Calu3 (cell line): ENCODE data around the gene WASF2. TPM values are rescaled to one million over a fixed set of nuclear protein-coding genes. Genes with fewer than 3 reads are reported as not detected.

Experiments
- BruUV-seq: library from RNA; stranded (reverse); fragments of 400-500 nt; replicated peaks from 2 replicates; lab custom pipeline; 2021; lab: Mats Ljungman, UMichigan
- CTCF ChIA-PET: fragments of 300-600 bp; sonication (Branson Sonifier 250); formaldehyde crosslinking; loops from one replicate; lab custom pipeline; 2022; ENCODE audit warnings: antibody characterized with exemption; lab: Charles Lee
- DNase-seq: peaks from one replicate; pipeline ENCODE4 v3.0.0; 2022
- H3K27ac Mint-ChIP-seq: one replicate; pipeline ENCODE4 v1.8.0; 2022; ENCODE audit warnings: mixed read lengths; ENCODE audit not compliant: unreplicated experiment
- H3K27me3 Mint-ChIP-seq: one replicate; pipeline ENCODE4 v1.8.0; 2022; ENCODE audit warnings: mixed read lengths; ENCODE audit not compliant: unreplicated experiment
- H3K36me3 Mint-ChIP-seq: one replicate; pipeline ENCODE4 v1.8.0; 2022; ENCODE audit warnings: mild to moderate bottlenecking, moderate library complexity, mixed read lengths; ENCODE audit not compliant: insufficient read depth, unreplicated experiment
- H3K4me1 Mint-ChIP-seq: one replicate; pipeline ENCODE4 v1.8.0; 2022; ENCODE audit warnings: mild to moderate bottlenecking, low read depth, mixed read lengths; ENCODE audit not compliant: unreplicated experiment
- H3K4me3 Mint-ChIP-seq: one replicate; pipeline ENCODE4 v1.8.0; 2022; ENCODE audit warnings: mild to moderate bottlenecking, low read depth, moderate library complexity, mixed read lengths; ENCODE audit not compliant: unreplicated experiment
- H3K9me3 Mint-ChIP-seq: one replicate; pipeline ENCODE4 v1.8.0; 2022; ENCODE audit warnings: low read depth, mixed read lengths; ENCODE audit not compliant: unreplicated experiment
- CTCF ChIP-seq: fragments of 200-600 bp; IDR thresholded peaks from one replicate; pipeline ENCODE4 v1.8.0; 2022; ENCODE audit warnings: antibody characterized with exemption; ENCODE audit not compliant: unreplicated experiment
- intact Hi-C: fragments of 100-400 bp; cut with micrococcal nuclease; formaldehyde crosslinking; loops from one replicate; pipeline ENCODE4 v1.10.0; 2022; ENCODE audit not compliant: unreplicated experiment
- total RNA-seq: library from RNA; stranded (reverse); gene quantifications from 2 replicates; pipeline ENCODE4 v1.2.3, GENCODE V29; 2022

The WASF2 gene
- total RNA-seq, 1 experiment from 2014 or later: 79.5 TPM

GRCh38 chr1:27394282-27394658 is 95.7 kb downstream of the WASF2 start:
- TF ChIP-seq CTCF: no peak
- Mint-ChIP-seq H3K4me1 (peaks cover 11% of the 10 kb centered on the region), H3K36me3 (peaks cover 34% of the 10 kb centered on the region), H3K27ac (no peak overlapping the region), H3K9me3 (no peaks in the 10 kb centered on the region), H3K4me3 (no peak overlapping the region), H3K27me3 (peaks cover 30% of the 10 kb centered on the region)
- DNase-seq: no peak
- intact Hi-C loops: no loop called here
- CTCF ChIA-PET: interaction anchor here (0.7 to 1.7 kb wide), 7 partner anchors 26 to 255 kb away, joined by 3 to 10 read pairs (median 4); partner anchors contain the start of gene MAP3K6
- no TSS peak for BruUV-seq

DNA sequence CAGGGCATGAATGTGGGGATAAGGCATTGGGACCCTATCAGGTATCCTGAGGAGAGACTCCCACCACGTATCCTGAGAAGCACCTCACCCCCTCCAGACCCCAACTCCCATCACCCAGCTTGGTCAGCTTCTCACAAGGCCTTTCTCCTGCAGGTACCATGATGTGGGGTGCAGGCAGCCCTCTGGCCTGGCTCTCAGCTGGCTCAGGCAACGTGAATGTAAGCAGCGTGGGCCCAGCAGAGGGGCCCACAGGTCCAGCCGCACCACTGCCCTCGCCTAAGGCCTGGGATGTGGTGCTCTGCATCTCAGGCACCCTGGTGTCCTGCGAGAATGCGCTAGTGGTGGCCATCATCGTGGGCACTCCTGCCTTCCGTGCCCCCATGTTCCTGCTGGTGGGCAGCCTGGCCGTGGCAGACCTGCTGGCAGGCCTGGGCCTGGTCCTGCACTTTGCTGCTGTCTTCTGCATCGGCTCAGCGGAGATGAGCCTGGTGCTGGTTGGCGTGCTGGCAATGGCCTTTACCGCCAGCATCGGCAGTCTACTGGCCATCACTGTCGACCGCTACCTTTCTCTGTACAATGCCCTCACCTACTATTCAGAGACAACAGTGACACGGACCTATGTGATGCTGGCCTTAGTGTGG is 96.2 kb downstream of the WASF2 start:
- H3K27ac Mint-ChIP-seq: no peak overlapping the region

GRCh38 chr1:27392778-27393635 is 97.0 kb downstream of the WASF2 start:
- no peak for TF ChIP-seq CTCF
- H3K36me3 Mint-ChIP-seq: peaks cover 26% of the 10 kb centered on the region
- intact Hi-C loops: no loop called here
- H3K4me1 Mint-ChIP-seq: peaks cover 11% of the 10 kb centered on the region
- peak overlapping the region; percentile 94 for H3K4me3 Mint-ChIP-seq
- no TSS peak for BruUV-seq
- DNase-seq: peak; percentile 17
- peaks cover 30% of the 10 kb centered on the region for H3K27me3 Mint-ChIP-seq
- H3K27ac Mint-ChIP-seq: peak overlapping the region; percentile 92
- CTCF ChIA-PET: no interaction called here
- no peaks in the 10 kb centered on the region for H3K9me3 Mint-ChIP-seq

More for the DNA sequence above, 96.2 kb downstream of the WASF2 start:
- Mint-ChIP-seq H3K27me3 (peaks cover 30% of the 10 kb centered on the region), H3K4me3 (no peak overlapping the region), H3K36me3 (peaks cover 32% of the 10 kb centered on the region), H3K9me3 (no peaks in the 10 kb centered on the region), H3K4me1 (peaks cover 11% of the 10 kb centered on the region)
- CTCF ChIA-PET: no interaction called here
- DNase-seq: no peak
- no TSS peak for BruUV-seq
- intact Hi-C loops: no loop called here
- TF ChIP-seq CTCF: no peak

DNA sequence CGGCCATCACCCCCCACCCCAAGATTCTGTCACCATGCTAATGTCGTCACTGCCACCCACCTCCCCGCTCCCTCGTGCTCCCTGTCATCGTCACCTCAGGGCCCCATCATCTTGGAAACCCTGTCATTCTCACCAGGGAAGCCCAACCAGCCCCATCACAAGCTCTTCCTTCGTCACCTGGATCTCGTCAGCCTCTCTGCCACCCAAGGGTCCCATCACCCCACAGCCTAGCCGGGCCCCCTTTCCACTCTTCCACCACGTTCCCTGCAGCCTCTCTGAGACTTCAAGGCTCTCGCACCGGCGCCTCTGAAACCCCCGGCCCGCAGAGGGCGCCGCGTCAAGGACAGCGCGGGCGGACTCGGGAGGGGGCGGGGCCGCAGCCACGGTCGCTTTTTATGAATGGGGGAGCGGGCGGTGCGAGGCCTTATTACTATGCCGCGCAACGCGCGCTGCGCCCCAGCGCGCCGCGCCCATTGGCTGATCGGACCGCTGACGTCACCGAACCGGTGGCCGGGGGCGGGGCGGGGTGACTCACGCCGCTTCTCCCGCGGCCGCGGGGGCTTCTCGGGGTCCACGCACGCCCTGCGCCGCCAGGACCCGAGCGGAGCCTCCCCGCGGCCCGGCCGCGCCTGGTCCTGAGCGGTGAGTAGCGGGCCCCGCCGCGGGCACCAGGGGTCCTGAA is 97.7 kb downstream of the WASF2 start, which contains the start of gene GPR3:
Gene GPR3, plus strand, starts transcription at position 527 of the 682 bp plus-strand sequence. CDS start 1,177 bp downstream, outside the sequence.
- H3K27ac Mint-ChIP-seq: peak within 1 kb of the TSS; percentile 92
- intact Hi-C loops: no loop called here
- no peaks in the 10 kb centered on the region for H3K9me3 Mint-ChIP-seq
- peaks cover 11% of the 10 kb centered on the region for H3K4me1 Mint-ChIP-seq
- H3K4me3 Mint-ChIP-seq: peak within 1 kb of the TSS; percentile 94
- H3K27me3 Mint-ChIP-seq: peaks cover 33% of the 10 kb centered on the region
- peak; percentile 85 for DNase-seq
- TF ChIP-seq CTCF: peak; percentile 10
- no TSS peak for BruUV-seq
- CTCF ChIA-PET: interaction anchor here (0.7 kb wide), 1 partner anchor 9 kb away, joined by 5 read pairs; no protein-coding TSS in a partner anchor
- peaks cover 18% of the 10 kb centered on the region for H3K36me3 Mint-ChIP-seq
